Keratinocyte (primary cell): ENCODE data around the gene EFHD1. TPM values are rescaled to one million over a fixed set of nuclear protein-coding genes. Genes with fewer than 3 reads are reported as not detected.

ENCODE experiments used
- DNase-seq: peaks from one replicate; pipeline ENCODE4 v3.0.0-alpha.2; 2011; ENCODE audit warnings: low read depth, missing footprints, low spot score
- FAIRE-seq: peaks from 2 replicates; lab custom pipeline; 2011; peaks lifted over from hg19 to GRCh38; lab: Jason Lieb, UNC
- H2AFZ ChIP-seq: 2 replicates; pipeline ENCODE4 v1.6.0; 2012; ENCODE audit warnings: low read length, control low read depth, inconsistent platforms; ENCODE audit not compliant: control insufficient read depth
- H3K27ac ChIP-seq: 2 replicates; pipeline ENCODE4 v1.5.1; 2011; ENCODE audit warnings: low read length; ENCODE audit not compliant: control insufficient read depth, insufficient read depth
- H3K27me3 ChIP-seq: 3 replicates; pipeline ENCODE4 v1.6.0; 2011; ENCODE audit warnings: low read length; ENCODE audit not compliant: control insufficient read depth, insufficient read depth; ENCODE audit errors: extremely low read depth
- H3K36me3 ChIP-seq, 2 experiments: 2 replicates in 1 of 2; 3 replicates in 1 of 2; pipeline ENCODE4 v1.5.1; 2011; ENCODE audit warnings: low read length in 2 of 2, mild to moderate bottlenecking in 1 of 2; ENCODE audit not compliant: control insufficient read depth in 2 of 2, insufficient read depth in 2 of 2; ENCODE audit errors: extremely low read depth in 1 of 2
- H3K4me1 ChIP-seq: 3 replicates; pipeline ENCODE4 v1.5.1; 2011; ENCODE audit warnings: low read length; ENCODE audit not compliant: control insufficient read depth, insufficient read depth; ENCODE audit errors: extremely low read depth
- H3K4me2 ChIP-seq: 3 replicates; pipeline ENCODE4 v1.6.0; 2011; ENCODE audit warnings: low read depth, low read length; ENCODE audit not compliant: control insufficient read depth, insufficient read depth; ENCODE audit errors: extremely low read depth
- H3K4me3 ChIP-seq, 3 experiments: fragments of 200-600 bp in 1 of 3; sonication (generic) in 1 of 3; 2 replicates in 2 of 3; 3 replicates in 1 of 3; pipeline ENCODE4 v1.5.1; 2011 to 2016; ENCODE audit warnings: low read length in 3 of 3, mild to moderate bottlenecking in 3 of 3, control low read depth in 2 of 3, inconsistent platforms in 1 of 3, low read depth in 1 of 3, mixed read lengths in 1 of 3, mixed run types in 1 of 3, moderate library complexity in 1 of 3; ENCODE audit not compliant: control insufficient read depth in 2 of 3, insufficient read depth in 2 of 3; ENCODE audit errors: extremely low read depth in 1 of 3
- H3K79me2 ChIP-seq: 2 replicates; pipeline ENCODE4 v1.6.0; 2012; ENCODE audit warnings: low read length; ENCODE audit not compliant: control insufficient read depth, insufficient read depth
- H3K9ac ChIP-seq: 3 replicates; pipeline ENCODE4 v1.6.0; 2011; ENCODE audit warnings: low read length; ENCODE audit not compliant: control insufficient read depth, insufficient read depth; ENCODE audit errors: extremely low read depth
- H3K9me1 ChIP-seq: 3 replicates; pipeline ENCODE4 v1.6.0; 2011; ENCODE audit warnings: low read length; ENCODE audit not compliant: control insufficient read depth, insufficient read depth; ENCODE audit errors: extremely low read depth
- H3K9me3 ChIP-seq: 2 replicates; pipeline ENCODE4 v1.5.1; 2012; ENCODE audit warnings: low read depth, low read length; ENCODE audit not compliant: control insufficient read depth
- H4K20me1 ChIP-seq: 3 replicates; pipeline ENCODE4 v1.6.0; 2011; ENCODE audit warnings: low read length; ENCODE audit not compliant: control insufficient read depth, insufficient read depth; ENCODE audit errors: extremely low read depth
- CTCF ChIP-seq, 3 experiments: IDR thresholded peaks in 1 of 3; conservative IDR thresholded peaks in 1 of 3; optimal IDR thresholded peaks in 1 of 3; 2 replicates in 2 of 3; 3 replicates in 1 of 3; pipeline versions ENCODE3 to v1.5.1; 2011; ENCODE audit warnings: low read length in 3 of 3, mild to moderate bottlenecking in 3 of 3, moderate library complexity in 2 of 3, control low read depth in 1 of 3, inconsistent platforms in 1 of 3; ENCODE audit not compliant: insufficient read depth in 2 of 3; ENCODE audit errors: extremely low read depth in 1 of 3
- EZH2 ChIP-seq: IDR thresholded peaks from one replicate; pipeline ENCODE4 v1.6.1; 2012; ENCODE audit warnings: inconsistent platforms, mild to moderate bottlenecking, low read length, moderate library complexity
- dilution Hi-C: fragments of 300-500 bp; cut with MboI; formaldehyde crosslinking; loops from one replicate; pipeline ENCODE4 v1.7.0; 2020; ENCODE audit warnings: low sequenced_read_pairs; ENCODE audit not compliant: extremely low pct_ligation_motif_present
- polyA plus RNA-seq, 5 experiments: library from polyadenylated mRNA; depleted of rRNA in 3 of 5; stranded (reverse) in 3 of 5; stranded (forward) in 1 of 5; unstranded in 1 of 5; fragments of >200 nt; gene quantifications; 1 replicate in 1 of 5; 2 replicates in 3 of 5; 3 replicates in 1 of 5; pipeline versions ENCODE4 v1.2.1 to v1.2.3, GENCODE V29; 2011 to 2012; ENCODE audit warnings: missing spikeins in 2 of 5, low read depth in 1 of 5, low replicate concordance in 1 of 5

The EFHD1 gene
- polyA plus RNA-seq, 1 donor (not counting 4 experiments of a cell fraction or from before 2014, with no cell fraction given), result not detected

- Histone ChIP-seq H3K4me3 (no peak overlapping the region), H3K36me3 (no peaks in the 10 kb centered on the region), H3K79me2 (no peaks in the 10 kb centered on the region), H3K9ac (no peak overlapping the region), H2AFZ (no peak overlapping the region), H4K20me1 (peaks cover 3% of the 10 kb centered on the region), H3K27ac (no peak overlapping the region), H3K4me1 (peaks cover 5% of the 10 kb centered on the region), H3K4me2 (no peak overlapping the region), H3K9me1 (no peaks in the 10 kb centered on the region), H3K9me3 (no peaks in the 10 kb centered on the region), H3K27me3 (peaks cover 36% of the 10 kb centered on the region)
- no peak for FAIRE-seq
- no peak for DNase-seq
- TF ChIP-seq CTCF (optimal IDR thresholded peaks at IDR 0.05 in 1 of 3, IDR thresholded peaks at IDR 0.05 in 1 of 3, conservative IDR thresholded peaks at IDR 0.05 in 1 of 3; ENCODE audit: extremely low read depth in 1 of 3, insufficient read depth in 2 of 3, low read length in 3 of 3) (no peak), EZH2 (no peak)
- dilution Hi-C loops, result no loop called here
These were observed 4.8 kb upstream of the EFHD1 start for GRCh38 chr2:232628466-232629128.

GRCh38 chr2:232629129-232629475 is 4.3 kb upstream of the EFHD1 start:
- no peak overlapping the region for H3K4me3 ChIP-seq
- peaks cover 3% of the 10 kb centered on the region for H4K20me1 ChIP-seq
- no peaks in the 10 kb centered on the region for H3K36me3 ChIP-seq
- no peak for TF ChIP-seq EZH2
- no peaks in the 10 kb centered on the region for H3K79me2 ChIP-seq
- H3K9ac ChIP-seq, result no peak overlapping the region
- no peak for FAIRE-seq
- H3K9me1 ChIP-seq, result no peaks in the 10 kb centered on the region
- peaks cover 5% of the 10 kb centered on the region for H3K4me1 ChIP-seq
- no peak overlapping the region for H3K4me2 ChIP-seq
- H2AFZ ChIP-seq, result no peak overlapping the region
- H3K27ac ChIP-seq, result no peak overlapping the region
- H3K9me3 ChIP-seq, result no peaks in the 10 kb centered on the region
- dilution Hi-C loops, result no loop called here
- peaks cover 36% of the 10 kb centered on the region for H3K27me3 ChIP-seq
- no peak for DNase-seq
